GM12865 (cell line): ENCODE measurements around the gene CCNK.

Experiments used
- DNase-seq: peaks from one replicate; pipeline ENCODE4 v3.0.0; 2010; ENCODE audit warnings: low read depth
- H3K4me3 ChIP-seq: 2 replicates; pipeline ENCODE4 v1.5.1; 2011; ENCODE audit warnings: mild to moderate bottlenecking, low read depth, low read length, control low read depth
- TF ChIP-seq, protein P1 (sequence below): IDR thresholded peaks from 2 replicates; pipeline ENCODE4 v1.5.1; 2011; ENCODE audit warnings: low read length, control low read depth, low read depth, inconsistent platforms; ENCODE audit not compliant: insufficient read depth; ENCODE audit errors: missing control alignments

The CCNK gene

DNA sequence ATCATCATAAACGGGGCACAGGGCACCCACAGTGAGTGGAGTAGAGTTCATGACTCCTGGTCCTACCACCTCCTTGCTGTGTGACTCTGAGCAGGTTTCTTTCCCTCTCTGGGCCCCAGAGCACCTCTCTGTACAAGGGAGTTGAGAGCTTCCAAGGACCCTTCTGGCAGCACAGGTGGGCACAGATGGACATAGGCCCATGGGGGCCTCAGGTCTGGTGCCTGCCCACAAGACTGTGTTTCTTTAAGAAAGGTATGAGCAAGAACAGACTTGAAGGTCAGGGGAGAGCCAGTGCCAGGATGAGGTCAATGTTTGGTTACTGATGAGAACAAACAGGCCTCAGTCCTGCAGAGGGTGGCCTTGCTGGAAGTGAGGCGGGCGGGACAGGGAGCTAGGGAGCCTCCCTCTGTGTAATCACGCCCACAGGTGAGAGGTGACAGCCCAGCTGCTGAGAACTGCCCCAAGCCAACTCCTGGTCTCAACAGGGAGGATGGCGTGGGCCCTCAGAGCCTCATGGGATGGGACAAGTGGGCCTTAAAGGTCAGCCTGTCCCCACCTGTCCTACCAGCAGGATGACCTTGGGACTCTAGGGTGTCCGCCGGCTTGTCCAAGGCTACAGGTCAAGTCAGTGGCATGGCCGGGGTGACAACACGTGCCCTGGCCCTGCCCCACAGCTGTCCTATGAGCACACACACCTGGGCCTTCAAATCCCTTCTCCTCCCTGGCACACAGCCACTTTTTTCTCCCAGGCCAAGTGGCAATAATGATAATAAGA is 73.7 kb downstream of the CCNK start:
- TF ChIP-seq, protein P1, sequence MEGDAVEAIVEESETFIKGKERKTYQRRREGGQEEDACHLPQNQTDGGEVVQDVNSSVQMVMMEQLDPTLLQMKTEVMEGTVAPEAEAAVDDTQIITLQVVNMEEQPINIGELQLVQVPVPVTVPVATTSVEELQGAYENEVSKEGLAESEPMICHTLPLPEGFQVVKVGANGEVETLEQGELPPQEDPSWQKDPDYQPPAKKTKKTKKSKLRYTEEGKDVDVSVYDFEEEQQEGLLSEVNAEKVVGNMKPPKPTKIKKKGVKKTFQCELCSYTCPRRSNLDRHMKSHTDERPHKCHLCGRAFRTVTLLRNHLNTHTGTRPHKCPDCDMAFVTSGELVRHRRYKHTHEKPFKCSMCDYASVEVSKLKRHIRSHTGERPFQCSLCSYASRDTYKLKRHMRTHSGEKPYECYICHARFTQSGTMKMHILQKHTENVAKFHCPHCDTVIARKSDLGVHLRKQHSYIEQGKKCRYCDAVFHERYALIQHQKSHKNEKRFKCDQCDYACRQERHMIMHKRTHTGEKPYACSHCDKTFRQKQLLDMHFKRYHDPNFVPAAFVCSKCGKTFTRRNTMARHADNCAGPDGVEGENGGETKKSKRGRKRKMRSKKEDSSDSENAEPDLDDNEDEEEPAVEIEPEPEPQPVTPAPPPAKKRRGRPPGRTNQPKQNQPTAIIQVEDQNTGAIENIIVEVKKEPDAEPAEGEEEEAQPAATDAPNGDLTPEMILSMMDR: no peak
- DNase-seq: no peak
- H3K4me3 ChIP-seq: no peak overlapping the region

- TF ChIP-seq, protein P1: no peak
- no peak for DNase-seq
- no peak overlapping the region for H3K4me3 ChIP-seq
These were observed 75.1 kb downstream of the CCNK start for GRCh38 chr14:99556134-99556791.

DNA sequence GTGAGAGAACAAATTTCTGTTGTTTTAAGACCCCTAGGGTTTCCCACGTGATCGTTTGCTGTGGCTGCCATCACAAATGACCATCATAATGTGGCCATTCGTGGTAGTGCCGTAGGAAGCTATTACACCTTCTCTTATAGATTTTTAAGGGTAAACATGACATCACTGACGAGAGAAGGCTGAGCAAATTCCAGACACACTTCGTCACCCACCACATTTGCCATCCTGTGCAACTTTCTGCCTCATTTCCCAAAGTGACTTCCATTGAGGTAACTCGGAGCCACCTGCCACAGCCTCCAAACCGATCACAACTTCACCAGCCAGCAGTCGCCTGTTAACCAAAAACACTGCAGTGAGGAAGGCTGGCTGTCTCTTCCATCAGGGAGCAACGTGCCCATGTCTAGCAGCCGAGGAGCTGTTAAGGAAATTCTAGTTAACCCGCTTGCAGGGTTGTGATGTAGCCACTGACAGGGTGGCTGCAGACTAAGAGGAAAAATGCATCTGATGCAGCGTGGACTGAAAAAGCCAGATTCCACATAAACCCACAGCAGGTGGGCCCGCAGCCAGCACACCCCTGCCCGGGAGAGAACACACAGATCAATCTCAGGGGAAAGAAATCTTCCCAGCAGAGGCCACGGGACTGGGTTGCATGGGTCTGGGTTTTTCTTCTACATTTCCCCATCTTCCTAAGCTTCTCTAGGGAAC is 78.2 kb downstream of the CCNK start:
- TF ChIP-seq, protein P1: no peak
- no peak for DNase-seq
- H3K4me3 ChIP-seq: no peak overlapping the region

DNA sequence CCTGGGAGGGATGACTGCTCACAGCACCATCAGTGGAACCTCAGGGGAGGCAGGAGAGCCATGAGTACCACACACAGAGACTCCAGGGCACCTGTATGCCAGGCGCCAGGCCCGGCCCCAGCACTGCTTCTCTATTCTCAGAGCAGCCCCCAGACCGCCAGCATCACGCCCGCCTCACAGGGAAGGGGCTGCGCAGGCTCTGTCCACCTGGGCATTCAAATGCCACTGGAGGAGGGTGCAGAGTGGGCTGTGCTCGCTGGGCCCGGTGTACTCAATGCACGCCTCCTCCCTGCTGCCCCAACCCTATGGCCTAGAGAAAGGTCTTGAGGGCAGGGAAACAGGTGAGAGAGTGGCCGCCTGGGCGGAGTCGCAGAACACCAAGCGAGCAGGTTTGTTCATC is 79.2 kb downstream of the CCNK start:
- TF ChIP-seq, protein P1: no peak
- no peak overlapping the region for H3K4me3 ChIP-seq
- no peak for DNase-seq

- no peak overlapping the region for H3K4me3 ChIP-seq
- DNase-seq: no peak
- TF ChIP-seq, protein P1: no peak
These were observed 79.9 kb downstream of the CCNK start for GRCh38 chr14:99560922-99561683.

GRCh38 chr14:99561864-99562263 is 80.7 kb downstream of the CCNK start:
- H3K4me3 ChIP-seq: no peak overlapping the region
- TF ChIP-seq, protein P1: no peak
- no peak for DNase-seq
